ENCODE results near the gene SULT1A1.

The SULT1A1 gene

GRCh38 chr16:28589930-28590329 is 19.9 kb downstream of the SULT1A1 start:
- no peak for DNase-seq
- Mint-ChIP-seq H3K4me3 (no peak overlapping the region), H3K4me1 (peaks cover 5 to 11% of the 10 kb centered on the region in 2 donors), H3K27ac (no peak overlapping the region), H3K9me3 (no peaks in the 10 kb centered on the region), H3K27me3 (no peaks in the 10 kb centered on the region), H3K36me3 (peaks cover 50 to 59% of the 10 kb centered on the region in 2 donors)
- no peak for ATAC-seq (replicated peaks)

GRCh38 chr16:28589069-28589468 is 20.8 kb downstream of the SULT1A1 start:
- peaks cover 56 to 63% of the 10 kb centered on the region in 2 donors for H3K36me3 Mint-ChIP-seq
- no peak for DNase-seq

GRCh38 chr16:28587386-28587785 is 22.5 kb downstream of the SULT1A1 start:
- H3K36me3 Mint-ChIP-seq = peaks cover 58 to 67% of the 10 kb centered on the region in 2 donors

More at GRCh38 chr16:28589069-28589468, 20.8 kb downstream of the SULT1A1 start:
- H3K27me3 Mint-ChIP-seq = no peaks in the 10 kb centered on the region
- no peaks in the 10 kb centered on the region for H3K9me3 Mint-ChIP-seq
- no peak for ATAC-seq (replicated peaks)
- H3K4me3 Mint-ChIP-seq = no peak overlapping the region
- H3K4me1 Mint-ChIP-seq = peaks cover 5 to 11% of the 10 kb centered on the region in 2 donors
- H3K27ac Mint-ChIP-seq = peak overlapping the region; percentile 25

GRCh38 chr16:28586466-28586865 is 23.4 kb downstream of the SULT1A1 start:
- Mint-ChIP-seq H3K9me3 (no peaks in the 10 kb centered on the region), H3K36me3 (peaks cover 57 to 65% of the 10 kb centered on the region in 2 donors), H3K4me3 (no peak overlapping the region), H3K4me1 (peaks cover 5 to 7% of the 10 kb centered on the region in 2 donors), H3K27me3 (no peaks in the 10 kb centered on the region), H3K27ac (no peak overlapping the region)
- DNase-seq (no peak), ATAC-seq (replicated peaks) (no peak)

More at GRCh38 chr16:28587386-28587785, 22.5 kb downstream of the SULT1A1 start:
- ATAC-seq (replicated peaks) (no peak), DNase-seq (no peak)
- peaks cover 5 to 7% of the 10 kb centered on the region in 2 donors for H3K4me1 Mint-ChIP-seq
- H3K27me3 Mint-ChIP-seq = no peaks in the 10 kb centered on the region
- no peak overlapping the region for H3K27ac Mint-ChIP-seq
- no peak overlapping the region for H3K4me3 Mint-ChIP-seq
- no peaks in the 10 kb centered on the region for H3K9me3 Mint-ChIP-seq

GRCh38 chr16:28585674-28586073 is 24.2 kb downstream of the SULT1A1 start:
- Mint-ChIP-seq H3K9me3 (no peaks in the 10 kb centered on the region), H3K4me3 (no peak overlapping the region), H3K27me3 (no peaks in the 10 kb centered on the region), H3K36me3 (peaks cover 56 to 64% of the 10 kb centered on the region in 2 donors), H3K4me1 (peaks cover 5 to 7% of the 10 kb centered on the region in 2 donors), H3K27ac (no peak overlapping the region)
- no peak for ATAC-seq (replicated peaks)
- DNase-seq = no peak

- H3K36me3 Mint-ChIP-seq = peaks cover 40 to 50% of the 10 kb centered on the region in 2 donors
- H3K27me3 Mint-ChIP-seq = no peaks in the 10 kb centered on the region
- no peak for DNase-seq
- no peak overlapping the region for H3K4me3 Mint-ChIP-seq
- ATAC-seq (replicated peaks) = no peak
- H3K4me1 Mint-ChIP-seq = peaks cover 4 to 6% of the 10 kb centered on the region in 2 donors
- no peaks in the 10 kb centered on the region for H3K9me3 Mint-ChIP-seq
- no peak overlapping the region for H3K27ac Mint-ChIP-seq
Observed at GRCh38 chr16:28580726-28581315, 29.0 kb downstream of the SULT1A1 start.

GRCh38 chr16:28575446-28576109 is 34.3 kb downstream of the SULT1A1 start:
- no peaks in the 10 kb centered on the region for H3K9me3 Mint-ChIP-seq
- H3K27me3 Mint-ChIP-seq = no peaks in the 10 kb centered on the region
- peak overlapping the region; percentile 28 for H3K27ac Mint-ChIP-seq
- DNase-seq = no peak
- peaks cover 13 to 25% of the 10 kb centered on the region in 2 donors for H3K36me3 Mint-ChIP-seq
- H3K4me3 Mint-ChIP-seq = no peak overlapping the region
- ATAC-seq (replicated peaks) = no peak
- H3K4me1 Mint-ChIP-seq = peaks cover 14 to 18% of the 10 kb centered on the region in 2 donors

- Mint-ChIP-seq H3K36me3 (peaks cover 13 to 29% of the 10 kb centered on the region in 2 donors), H3K27me3 (no peaks in the 10 kb centered on the region), H3K9me3 (no peaks in the 10 kb centered on the region), H3K4me3 (no peak overlapping the region), H3K27ac (no peak overlapping the region), H3K4me1 (peaks cover 14 to 18% of the 10 kb centered on the region in 2 donors)
- DNase-seq = no peak
- no peak for ATAC-seq (replicated peaks)
Observed at GRCh38 chr16:28574925-28575324, 34.9 kb downstream of the SULT1A1 start.

GRCh38 chr16:28573738-28574718 is 35.8 kb downstream of the SULT1A1 start:
- no peak for ATAC-seq (replicated peaks)
- Mint-ChIP-seq H3K4me1 (peaks cover 14 to 18% of the 10 kb centered on the region in 2 donors), H3K9me3 (no peaks in the 10 kb centered on the region), H3K36me3 (peaks cover 11 to 26% of the 10 kb centered on the region in 2 donors), H3K27me3 (no peaks in the 10 kb centered on the region), H3K27ac (peak overlapping the region; percentile 72), H3K4me3 (no peak overlapping the region)
- DNase-seq = no peak

- ATAC-seq (replicated peaks) = no peak
- no peak for DNase-seq
- H3K36me3 Mint-ChIP-seq = peaks cover 11 to 22% of the 10 kb centered on the region in 2 donors
- H3K4me1 Mint-ChIP-seq = peaks cover 13 to 18% of the 10 kb centered on the region in 2 donors
- H3K4me3 Mint-ChIP-seq = no peak overlapping the region
- no peak overlapping the region for H3K27ac Mint-ChIP-seq
- no peaks in the 10 kb centered on the region for H3K27me3 Mint-ChIP-seq
- no peaks in the 10 kb centered on the region for H3K9me3 Mint-ChIP-seq
Observed at GRCh38 chr16:28572696-28573510, 36.9 kb downstream of the SULT1A1 start.

GRCh38 chr16:28569968-28570752 is 39.7 kb downstream of the SULT1A1 start:
- DNase-seq = no peak
- no peak overlapping the region for H3K27ac Mint-ChIP-seq
- H3K27me3 Mint-ChIP-seq = no peaks in the 10 kb centered on the region
- no peak overlapping the region for H3K4me3 Mint-ChIP-seq
- H3K4me1 Mint-ChIP-seq = peaks cover 19 to 30% of the 10 kb centered on the region in 2 donors
- no peak for ATAC-seq (replicated peaks)
- peaks cover 3 to 7% of the 10 kb centered on the region in 2 donors for H3K9me3 Mint-ChIP-seq
- peaks cover 26 to 36% of the 10 kb centered on the region in 2 donors for H3K36me3 Mint-ChIP-seq

GRCh38 chr16:28569021-28569420 is 40.8 kb downstream of the SULT1A1 start:
- no peak for DNase-seq
- no peaks in the 10 kb centered on the region for H3K27me3 Mint-ChIP-seq
- no peak overlapping the region for H3K27ac Mint-ChIP-seq
- peaks cover 3 to 7% of the 10 kb centered on the region in 2 donors for H3K9me3 Mint-ChIP-seq
- no peak for ATAC-seq (replicated peaks)
- peaks cover 29 to 45% of the 10 kb centered on the region in 2 donors for H3K36me3 Mint-ChIP-seq
- peaks cover 23 to 39% of the 10 kb centered on the region in 2 donors for H3K4me1 Mint-ChIP-seq
- H3K4me3 Mint-ChIP-seq = no peak overlapping the region

- H3K27ac Mint-ChIP-seq = no peak overlapping the region
- peaks cover 3 to 7% of the 10 kb centered on the region in 2 donors for H3K9me3 Mint-ChIP-seq
- ATAC-seq (replicated peaks) (no peak), DNase-seq (no peak)
- H3K4me1 Mint-ChIP-seq = peaks cover 15 to 30% of the 10 kb centered on the region in 2 donors
- H3K27me3 Mint-ChIP-seq = no peaks in the 10 kb centered on the region
- peaks cover 26 to 37% of the 10 kb centered on the region in 2 donors for H3K36me3 Mint-ChIP-seq
- no peak overlapping the region for H3K4me3 Mint-ChIP-seq
Observed at GRCh38 chr16:28567292-28567691, 42.6 kb downstream of the SULT1A1 start.
